Adrenal gland (tissue), 12 donors: ENCODE measurements around the gene SLC8A2. TPM values are rescaled to one million over a fixed set of nuclear protein-coding genes. Genes with fewer than 3 reads are reported as not detected.
A peak's percentile ranks its signal among the peaks of the same experiment; 100 is the strongest.

Source experiments
- DNase-seq, 7 donors: peaks; one replicate each; pipeline ENCODE4 v3.0.0-alpha.2; 2019 to 2020
- H3K27ac ChIP-seq, 5 donors: fragments of 200-600 bp; sonication (generic) in 4 of 5; 1 replicate in 3 of 5; 2 replicates in 2 of 5; pipeline versions ENCODE4 v1.5.1 to v1.8.0; 2016 to 2020; ENCODE audit warnings: mild to moderate bottlenecking in 1 of 5
- H3K27me3 ChIP-seq: fragments of 200-600 bp; 2 replicates; pipeline ENCODE4 v1.8.0; 2021
- H3K36me3 ChIP-seq, 2 donors: fragments of 200-600 bp; replicated peaks in 1 of 2; 1 replicate in 1 of 2; 2 replicates in 1 of 2; pipeline versions ENCODE4 v1.5.1 to v1.8.0; 2018 to 2022
- H3K4me1 ChIP-seq, 2 donors: fragments of 200-600 bp; replicated peaks in 1 of 2; 1 replicate in 1 of 2; 2 replicates in 1 of 2; pipeline versions ENCODE4 v1.5.1 to v1.8.0; 2018 to 2021
- H3K4me3 ChIP-seq, 4 donors: fragments of 200-600 bp; sonication (generic) in 3 of 4; one replicate each; pipeline ENCODE4 v1.5.1; 2016 to 2018
- H3K9me3 ChIP-seq, 3 donors: fragments of 200-600 bp; sonication (generic) in 1 of 3; replicated peaks in 1 of 3; 1 replicate in 2 of 3; 2 replicates in 1 of 3; pipeline versions ENCODE4 v1.5.1 to v1.8.0; 2016 to 2021
- CTCF ChIP-seq, 6 experiments: fragments of 450-650 bp in 4 of 6; fragments of 200-600 bp in 2 of 6; sonication (generic) in 1 of 6; IDR thresholded peaks; 1 replicate in 5 of 6; 2 replicates in 1 of 6; pipeline versions ENCODE4 v1.5.1 to v1.8.0; 2016 to 2021; ENCODE audit warnings: antibody characterized with exemption in 6 of 6, mild to moderate bottlenecking in 2 of 6, moderate library complexity in 1 of 6
- POLR2A ChIP-seq, 2 donors: fragments of 450-650 bp; IDR thresholded peaks; one replicate each; pipeline ENCODE4 v1.6.1; 2017; ENCODE audit warnings: antibody characterized with exemption in 2 of 2, mild to moderate bottlenecking in 2 of 2, moderate library complexity in 1 of 2
- WGBS, 4 donors: extraction: QIAGEN DNeasy Blood & Tissue Kit in 2 of 4; methylation state at CpG; one replicate each; pipeline versions ENCODE4 v1.1.5 to v1.1.7; 2013 to 2017; 5-methylcytosine and 5-hydroxymethylcytosine counted together
- intact Hi-C, 2 donors: fragments of 100-400 bp; cut with DNase I; formaldehyde crosslinking; loops; one replicate each; pipeline versions ENCODE4 v1.14.1 to v1.15.0; 2022 to 2023
- polyA plus RNA-seq, 3 donors: library from polyadenylated mRNA; stranded (reverse); fragments of 200-250 nt in 2 of 3; fragments of 350-450 nt in 1 of 3; fragmentation: Illumina TruSeq in 1 of 3; extraction: RNeasy Lipid Tissue Mini Kit (QIAGEN cat#74804) in 1 of 3; gene quantifications; one replicate each; pipeline ENCODE4 v1.2.3, GENCODE V29; 2013 to 2014
- total RNA-seq, 9 donors: library from RNA; depleted of rRNA in 4 of 9; stranded (reverse); fragments of >200 nt in 4 of 9; fragments of 120-200 nt in 1 of 9; fragmentation: NEBNext Ultra II Directional in 1 of 9; extraction: Animal tissue kit (Norgen Biotek cat#: 25700) in 1 of 9; gene quantifications; one replicate each; pipeline versions ENCODE4 v1.1.0 to v1.2.4, GENCODE V29; 2013 to 2023
- donor health status: healthy with polysubstance abuse.
- donor health status: Bipolar disorder and iron deficiency.
- donor health status: DM: yes; HTN: yes; CAD: no.
- donor health status: DM: no; HTN: no; CAD: no.
- donor health status: DM: no; HTN: no; CAD: no.
- donor health status: DM: yes; HTN: yes; CAD: no.

Gene SLC8A2
- total and polyA plus RNA-seq, 12 donors, result 0.22 to 6.1 (median 3.0) TPM; not detected in 3

GRCh38 chr19:47518139-47518538 lies 46.4 kb upstream of the SLC8A2 start:
- Histone ChIP-seq H3K9me3 (no peaks in the 10 kb centered on the region), H3K27me3 (no peaks in the 10 kb centered on the region), H3K27ac (no peak overlapping the region), H3K4me3 (no peak overlapping the region), H3K36me3 (no peaks in the 10 kb centered on the region), H3K4me1 (peaks cover 6 to 14% of the 10 kb centered on the region in 2 donors)
- WGBS, 4 donors, result 65 to 75% (median 72%) methylated on average over 4 of the region's 4 CpGs
- intact Hi-C loops, result loop anchor here in 1 of 2 donors (5.0 to 10.0 kb wide), 2 partner anchors 81 to 177 kb away; no protein-coding TSS in a partner anchor
- no peak for DNase-seq
- TF ChIP-seq CTCF (IDR thresholded peaks at IDR 0.05) (no peak), POLR2A (IDR thresholded peaks at IDR 0.05) (no peak)

- H3K27ac ChIP-seq, result peak within 1 kb of the TSS; percentile 96 to 100 (median 99)
- 0 to 1% (median 0%) methylated on average over 25 to 78 of the region's 78 CpGs for WGBS, 4 donors
- DNase-seq, result peak; percentile 100
- no peaks in the 10 kb centered on the region for H3K27me3 ChIP-seq
- H3K9me3 ChIP-seq, result no peaks in the 10 kb centered on the region
- intact Hi-C loops, result loop anchor here in 1 of 2 donors (5.0 to 10.0 kb wide), 2 partner anchors 78 to 180 kb away; no protein-coding TSS in a partner anchor
- no peaks in the 10 kb centered on the region for H3K36me3 ChIP-seq
- peak within 1 kb of the TSS; percentile 69 to 98 (median 86) for H3K4me3 ChIP-seq
- H3K4me1 ChIP-seq, result peaks cover 37 to 45% of the 10 kb centered on the region in 2 donors
- TF ChIP-seq CTCF (IDR thresholded peaks at IDR 0.05) (no peak), POLR2A (IDR thresholded peaks at IDR 0.05) (peak; percentile 97 to 98)
These were observed 43.3 kb upstream of the SLC8A2 start, which contains the start of gene NAPA for GRCh38 chr19:47514869-47515588. Gene NAPA, minus strand, starts transcription at chr19:47515063. Its CDS starts 123 bp downstream, at chr19:47514940.

GRCh38 chr19:47514151-47514868 lies 42.6 kb upstream of the SLC8A2 start:
- H3K27ac ChIP-seq, result peak overlapping the region; percentile 96 to 100 (median 99)
- peak overlapping the region; percentile 69 to 98 (median 86) for H3K4me3 ChIP-seq
- peak in 3 of 7 donors; percentile 38 to 58 (median 48) for DNase-seq
- WGBS, 4 donors, result 1 to 3% (median 2%) methylated on average over 18 to 40 of the region's 40 CpGs
- H3K27me3 ChIP-seq, result no peaks in the 10 kb centered on the region
- H3K9me3 ChIP-seq, result no peaks in the 10 kb centered on the region
- H3K4me1 ChIP-seq, result peaks cover 44 to 52% of the 10 kb centered on the region in 2 donors
- no peak for TF ChIP-seq POLR2A (IDR thresholded peaks at IDR 0.05)
- TF ChIP-seq CTCF (IDR thresholded peaks at IDR 0.05), result peak in 1 of 6 experiments; percentile 8
- intact Hi-C loops, result loop anchor here in 1 of 2 donors (10.0 kb wide), 1 partner anchor 180 kb away; no protein-coding TSS in a partner anchor
- no peaks in the 10 kb centered on the region for H3K36me3 ChIP-seq

- Histone ChIP-seq H3K27me3 (no peaks in the 10 kb centered on the region), H3K9me3 (no peaks in the 10 kb centered on the region), H3K27ac (peak overlapping the region; percentile 49 to 100 (median 87)), H3K4me3 (peak overlapping the region in 1 of 4 donors; percentile 76), H3K36me3 (no peaks in the 10 kb centered on the region), H3K4me1 (peaks cover 58 to 63% of the 10 kb centered on the region in 2 donors)
- DNase-seq, result no peak
- intact Hi-C loops, result loop anchor here in 1 of 2 donors (10.0 kb wide), 1 partner anchor 182 kb away; no protein-coding TSS in a partner anchor
- TF ChIP-seq POLR2A (IDR thresholded peaks at IDR 0.05), result no peak
- no peak for TF ChIP-seq CTCF (IDR thresholded peaks at IDR 0.05)
- 58 to 67% (median 65%) methylated on average over 8 of the region's 8 CpGs for WGBS, 4 donors
These were observed 41.2 kb upstream of the SLC8A2 start for GRCh38 chr19:47512948-47513319.
